CD4-positive, alpha-beta T cell treated with Interleukin-6 for 4 hours (primary cell): Measurements from ENCODE around the gene TCP11X1.
"Not testable (repeated sequence)": the region's sequence is repeated elsewhere in the genome, so short reads cannot be mapped to it uniquely, and the experiment has no call there.

Experiments used
- DNase-seq: peaks from one replicate; pipeline ENCODE4 v3.0.0-alpha.2; 2020; ENCODE audit warnings: mixed read lengths

TCP11X1 gene

DNA sequence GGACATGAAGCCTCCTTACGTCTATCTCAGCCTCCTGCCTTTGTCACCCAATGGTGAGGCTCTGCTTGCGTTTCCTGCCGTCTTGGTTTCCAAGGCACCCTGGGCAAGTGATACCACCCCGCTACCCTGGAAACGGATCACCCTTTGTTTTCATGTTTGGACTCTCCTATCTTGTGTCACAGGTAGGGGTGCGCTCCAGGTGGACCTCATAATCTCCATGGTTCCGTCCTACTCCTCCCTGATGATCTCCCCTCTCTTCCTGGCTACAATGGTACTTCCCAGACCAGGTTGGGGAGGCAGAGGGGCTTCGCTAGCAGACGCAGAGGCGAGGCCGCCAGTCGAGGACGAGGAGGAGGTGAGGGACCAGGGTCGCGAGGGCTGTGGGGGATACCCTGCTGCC is at the start of gene TCP11X1:
TSS of gene TCP11X1 (plus strand) at position 316 of the 400 bp plus-strand sequence.
- not testable (repeated sequence) for DNase-seq

DNA sequence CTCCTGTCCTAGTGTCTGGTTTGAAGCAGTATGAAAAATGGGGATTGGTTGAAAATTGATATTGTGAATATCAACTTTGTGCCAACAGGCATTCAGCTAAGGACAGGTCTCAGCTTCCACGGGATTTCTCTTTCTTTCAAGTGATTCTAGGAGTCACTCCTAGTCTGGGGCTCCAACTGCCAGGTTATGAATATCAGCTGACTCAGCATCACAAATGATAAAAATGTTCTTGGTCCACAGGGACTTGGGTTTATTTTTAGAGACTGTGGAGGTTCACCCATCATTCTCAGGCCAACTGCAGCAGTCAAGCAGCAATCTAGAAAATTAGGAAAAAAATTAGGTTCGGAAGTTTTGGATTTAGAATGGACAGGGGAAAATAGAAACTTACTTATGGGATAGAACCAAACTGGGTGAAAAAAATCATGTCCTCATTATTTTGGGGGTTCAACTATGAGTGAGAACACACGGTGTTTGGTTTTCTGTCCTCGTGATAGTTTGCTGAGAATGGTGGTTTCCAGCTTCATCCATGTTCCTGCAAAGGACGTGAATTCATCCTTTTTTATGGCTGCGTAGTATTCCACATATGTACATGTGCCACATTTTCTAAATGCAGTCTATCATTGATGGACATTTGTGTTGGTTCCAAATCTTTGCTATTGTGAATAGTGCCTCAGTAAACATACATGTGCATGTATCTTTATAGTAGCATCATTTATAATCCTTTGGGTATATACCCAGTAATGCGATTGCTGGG is 29.0 kb upstream of the TCP11X1 start:
- no peak for DNase-seq

DNA sequence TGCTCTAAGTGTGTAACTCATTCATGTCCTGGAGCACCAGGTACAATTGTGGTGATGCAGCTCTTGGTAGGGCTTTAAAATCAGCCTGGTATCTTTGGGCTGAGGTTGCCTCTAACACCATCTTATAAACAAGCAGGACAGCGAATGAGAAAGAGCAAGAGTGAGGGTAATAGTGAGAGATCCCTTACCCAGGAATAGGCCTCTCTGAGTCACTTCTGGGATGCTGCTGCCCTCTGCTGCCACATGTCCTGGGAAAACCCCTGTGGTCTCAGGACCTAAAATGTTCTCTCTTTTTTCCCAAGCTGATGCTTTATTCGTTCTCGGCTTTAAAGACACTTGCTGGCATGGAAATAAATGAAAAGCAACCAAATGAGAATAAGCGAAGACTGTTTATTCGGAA is 7.2 kb upstream of the TCP11X1 start:
- DNase-seq, result not testable (repeated sequence)

DNA sequence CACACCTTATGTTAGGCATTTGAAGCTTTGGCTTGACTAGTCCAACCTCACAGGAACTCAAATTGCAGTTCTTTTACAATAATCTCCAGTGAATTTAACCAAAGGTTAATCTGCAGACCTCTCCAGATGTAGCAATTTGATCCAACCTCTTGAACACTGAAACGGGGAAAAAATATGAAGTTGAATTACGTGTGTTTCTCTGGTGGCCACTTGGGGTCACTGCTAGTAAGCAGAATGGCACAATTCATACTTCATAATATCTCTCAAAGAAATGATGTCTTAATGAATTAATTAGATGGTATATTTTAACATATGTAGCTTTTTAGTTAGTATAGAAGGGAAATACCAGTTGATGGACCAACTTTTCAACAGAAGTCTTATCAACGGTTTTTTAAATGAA is 1.4 kb downstream of the TCP11X1 start:
- DNase-seq, result not testable (repeated sequence)

DNA sequence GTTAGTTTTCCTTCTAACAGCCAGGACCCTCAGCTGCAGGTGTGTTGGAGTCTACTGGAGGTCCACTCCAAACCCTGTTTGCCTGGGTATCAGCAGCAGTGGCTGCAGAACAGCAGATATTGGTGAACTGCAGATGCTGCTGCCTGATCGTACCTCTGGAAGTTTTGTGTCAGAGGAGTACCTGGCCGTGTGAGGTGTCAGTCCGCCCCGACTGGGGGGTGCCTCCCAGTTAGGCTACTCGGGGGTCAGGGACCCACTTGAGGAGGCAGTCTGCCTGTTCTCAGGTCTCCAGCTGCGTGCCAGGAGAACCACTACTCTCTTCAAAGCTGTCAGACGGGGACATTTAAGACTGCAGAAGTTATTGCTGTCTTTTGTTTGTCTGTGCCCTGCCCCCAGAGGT is 20.6 kb downstream of the TCP11X1 start:
- not testable (repeated sequence) for DNase-seq

DNA sequence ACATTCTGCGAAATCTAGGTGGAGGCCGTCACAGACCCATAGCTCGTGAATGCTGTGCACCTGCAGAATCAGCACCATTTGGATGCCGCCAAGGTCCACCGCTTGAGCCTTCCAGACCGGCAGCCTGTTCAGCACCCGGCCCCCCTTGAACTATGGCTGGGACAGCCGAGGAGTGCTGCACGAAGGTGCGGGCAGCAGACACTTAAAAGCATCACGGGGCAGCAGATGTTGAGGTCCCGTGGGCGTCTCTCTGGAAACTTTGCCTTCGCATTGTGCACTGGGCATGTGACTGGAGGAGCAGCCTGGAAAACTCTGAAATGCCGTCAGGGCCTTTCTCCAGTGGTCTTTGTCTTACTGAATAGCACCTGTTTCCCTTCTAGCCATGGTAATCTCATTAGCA is 25.2 kb downstream of the TCP11X1 start:
- not testable (repeated sequence) for DNase-seq

DNA sequence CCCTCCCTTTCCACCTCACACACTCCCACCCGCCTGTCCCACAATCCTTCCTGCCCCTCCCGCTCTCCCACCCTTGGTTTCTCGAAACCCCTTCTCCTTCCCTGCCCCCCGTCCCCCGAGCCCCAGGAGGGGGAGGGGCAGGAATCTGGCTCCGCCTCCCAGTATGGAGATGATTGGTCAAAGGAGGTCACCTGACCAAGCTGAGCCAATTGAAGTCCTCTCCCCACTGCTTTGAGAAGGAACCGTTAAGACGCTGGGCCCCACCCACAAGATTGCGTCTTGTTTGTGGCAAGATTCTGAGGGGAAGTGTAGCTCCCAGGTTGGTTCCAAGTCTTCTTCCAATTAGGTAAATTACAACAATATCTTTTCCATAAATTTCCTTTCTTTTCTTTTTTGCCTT is 31.8 kb downstream of the TCP11X1 start, which contains the start of gene NXF2:
TSS of gene NXF2 (plus strand) at position 275 of the 400 bp plus-strand sequence. CDS start 59,912 bp downstream, outside the sequence.
- not testable (repeated sequence) for DNase-seq

DNA sequence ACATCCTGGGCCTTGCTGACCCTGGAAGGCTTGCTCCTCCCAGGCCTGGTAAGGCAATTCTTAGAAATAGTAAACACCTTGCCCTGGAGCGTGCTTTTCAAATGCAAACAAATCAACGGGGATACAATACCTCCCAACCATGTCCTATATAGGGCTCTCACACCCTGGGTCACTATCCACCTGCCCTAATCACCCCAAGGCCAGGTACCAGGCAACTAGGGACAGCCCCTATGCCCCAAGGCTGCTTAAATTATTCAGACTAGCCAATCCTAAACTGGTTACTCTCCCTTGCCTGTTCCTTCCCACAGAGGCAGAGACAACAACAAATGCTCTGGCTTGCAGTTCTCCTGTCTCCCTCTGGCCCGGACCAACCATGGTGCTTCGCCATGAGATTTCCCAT is 57.1 kb downstream of the TCP11X1 start:
- DNase-seq, result not testable (repeated sequence)
